Nephron progenitor cell (in vitro differentiated cells): Measurements from ENCODE around the gene L3HYPDH.

Source experiments
- DNase-seq: peaks from one replicate; pipeline ENCODE4 v3.0.0; 2021
- H3K27ac Mint-ChIP-seq: 2 replicates; pipeline ENCODE4 v1.8.0; 2021; ENCODE audit warnings: mild to moderate bottlenecking, moderate library complexity, mixed read lengths
- H3K27me3 Mint-ChIP-seq: 2 replicates; pipeline ENCODE4 v1.8.0; 2021; ENCODE audit warnings: mild to moderate bottlenecking, low read depth, mixed read lengths; ENCODE audit not compliant: poor library complexity
- H3K36me3 Mint-ChIP-seq: 2 replicates; pipeline ENCODE4 v1.8.0; 2021; ENCODE audit warnings: low read depth, mixed read lengths
- H3K4me1 Mint-ChIP-seq: 2 replicates; pipeline ENCODE4 v1.8.0; 2021; ENCODE audit warnings: mixed read lengths
- H3K4me3 Mint-ChIP-seq: 2 replicates; pipeline ENCODE4 v1.8.0; 2021; ENCODE audit warnings: mild to moderate bottlenecking, moderate library complexity, mixed read lengths
- H3K9me3 Mint-ChIP-seq: 2 replicates; pipeline ENCODE4 v1.8.0; 2021; ENCODE audit warnings: mild to moderate bottlenecking, moderate library complexity, mixed read lengths
- TF ChIP-seq, protein P1 (sequence below): fragments of 200-600 bp; sonication (generic); IDR thresholded peaks from 2 replicates; pipeline ENCODE4 v1.5.0; 2021; ENCODE audit warnings: antibody characterized with exemption

L3HYPDH gene

GRCh38 chr14:59461891-59462290, 22.3 kb downstream of the L3HYPDH start:
- no peaks in the 10 kb centered on the region for H3K4me1 Mint-ChIP-seq
- H3K27me3 Mint-ChIP-seq: peaks cover 23% of the 10 kb centered on the region
- H3K36me3 Mint-ChIP-seq: peaks cover 51% of the 10 kb centered on the region
- no peak overlapping the region for H3K27ac Mint-ChIP-seq
- H3K4me3 Mint-ChIP-seq: no peak overlapping the region
- H3K9me3 Mint-ChIP-seq: peaks cover 14% of the 10 kb centered on the region
- DNase-seq: no peak
- TF ChIP-seq, protein P1, sequence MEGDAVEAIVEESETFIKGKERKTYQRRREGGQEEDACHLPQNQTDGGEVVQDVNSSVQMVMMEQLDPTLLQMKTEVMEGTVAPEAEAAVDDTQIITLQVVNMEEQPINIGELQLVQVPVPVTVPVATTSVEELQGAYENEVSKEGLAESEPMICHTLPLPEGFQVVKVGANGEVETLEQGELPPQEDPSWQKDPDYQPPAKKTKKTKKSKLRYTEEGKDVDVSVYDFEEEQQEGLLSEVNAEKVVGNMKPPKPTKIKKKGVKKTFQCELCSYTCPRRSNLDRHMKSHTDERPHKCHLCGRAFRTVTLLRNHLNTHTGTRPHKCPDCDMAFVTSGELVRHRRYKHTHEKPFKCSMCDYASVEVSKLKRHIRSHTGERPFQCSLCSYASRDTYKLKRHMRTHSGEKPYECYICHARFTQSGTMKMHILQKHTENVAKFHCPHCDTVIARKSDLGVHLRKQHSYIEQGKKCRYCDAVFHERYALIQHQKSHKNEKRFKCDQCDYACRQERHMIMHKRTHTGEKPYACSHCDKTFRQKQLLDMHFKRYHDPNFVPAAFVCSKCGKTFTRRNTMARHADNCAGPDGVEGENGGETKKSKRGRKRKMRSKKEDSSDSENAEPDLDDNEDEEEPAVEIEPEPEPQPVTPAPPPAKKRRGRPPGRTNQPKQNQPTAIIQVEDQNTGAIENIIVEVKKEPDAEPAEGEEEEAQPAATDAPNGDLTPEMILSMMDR: no peak

- H3K27ac Mint-ChIP-seq: no peak overlapping the region
- H3K4me1 Mint-ChIP-seq: no peaks in the 10 kb centered on the region
- DNase-seq: no peak
- H3K9me3 Mint-ChIP-seq: peaks cover 18% of the 10 kb centered on the region
- TF ChIP-seq, protein P1: no peak
- peaks cover 19% of the 10 kb centered on the region for H3K27me3 Mint-ChIP-seq
- peaks cover 66% of the 10 kb centered on the region for H3K36me3 Mint-ChIP-seq
- no peak overlapping the region for H3K4me3 Mint-ChIP-seq
These were observed 23.8 kb downstream of the L3HYPDH start for GRCh38 chr14:59460378-59460777.

DNA sequence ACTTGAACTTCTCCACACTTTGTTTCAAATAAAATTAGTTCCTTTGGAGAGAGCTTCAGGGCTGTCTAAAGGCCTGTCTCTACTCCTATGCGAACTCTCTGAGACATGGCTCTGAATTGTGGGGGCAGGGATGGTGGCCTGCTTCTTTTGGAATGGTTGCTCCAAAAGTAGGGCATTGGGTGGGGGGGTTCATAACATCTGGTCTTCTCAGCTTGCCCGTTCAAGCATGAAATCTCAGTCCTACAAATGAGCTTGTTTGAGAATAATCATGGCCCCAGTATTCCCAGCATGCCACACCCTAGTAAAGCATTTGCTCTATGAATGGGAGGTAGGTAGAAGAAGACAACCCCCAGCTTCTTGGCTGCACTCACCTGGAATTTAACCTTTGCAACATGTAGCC, 25.7 kb downstream of the L3HYPDH start:
- Mint-ChIP-seq H3K27ac (no peak overlapping the region), H3K4me3 (no peak overlapping the region), H3K36me3 (peaks cover 66% of the 10 kb centered on the region), H3K27me3 (peaks cover 12% of the 10 kb centered on the region), H3K4me1 (no peaks in the 10 kb centered on the region), H3K9me3 (peaks cover 18% of the 10 kb centered on the region)
- no peak for DNase-seq
- TF ChIP-seq, protein P1: no peak

GRCh38 chr14:59455411-59455810, 28.8 kb downstream of the L3HYPDH start:
- Mint-ChIP-seq H3K4me1 (no peaks in the 10 kb centered on the region), H3K36me3 (peaks cover 60% of the 10 kb centered on the region), H3K9me3 (peaks cover 18% of the 10 kb centered on the region), H3K27me3 (no peaks in the 10 kb centered on the region), H3K4me3 (no peak overlapping the region), H3K27ac (no peak overlapping the region)
- no peak for DNase-seq
- TF ChIP-seq, protein P1: no peak

DNA sequence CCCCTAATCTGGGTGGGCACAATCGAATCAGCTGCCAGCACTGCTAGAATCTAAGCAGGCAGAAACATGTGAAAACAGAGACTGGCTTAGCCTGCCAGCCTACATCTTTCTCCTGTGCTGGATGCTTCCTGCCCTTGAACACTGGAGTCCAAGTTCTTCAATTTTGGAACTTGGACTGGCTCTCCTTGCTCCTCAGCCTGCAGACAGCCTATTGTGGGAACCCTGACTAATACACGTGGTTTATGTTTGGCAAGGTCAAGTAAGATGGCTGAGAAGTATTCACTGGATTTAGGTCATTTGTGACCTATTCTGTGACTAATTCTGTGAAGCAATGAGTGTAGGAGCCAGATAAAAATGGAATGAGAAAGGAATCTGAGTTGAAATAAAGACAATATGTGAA, 30.1 kb downstream of the L3HYPDH start:
- TF ChIP-seq, protein P1: no peak
- Mint-ChIP-seq H3K9me3 (peaks cover 18% of the 10 kb centered on the region), H3K4me1 (no peaks in the 10 kb centered on the region), H3K27ac (no peak overlapping the region), H3K36me3 (peaks cover 49% of the 10 kb centered on the region), H3K4me3 (no peak overlapping the region), H3K27me3 (no peaks in the 10 kb centered on the region)
- DNase-seq: no peak

DNA sequence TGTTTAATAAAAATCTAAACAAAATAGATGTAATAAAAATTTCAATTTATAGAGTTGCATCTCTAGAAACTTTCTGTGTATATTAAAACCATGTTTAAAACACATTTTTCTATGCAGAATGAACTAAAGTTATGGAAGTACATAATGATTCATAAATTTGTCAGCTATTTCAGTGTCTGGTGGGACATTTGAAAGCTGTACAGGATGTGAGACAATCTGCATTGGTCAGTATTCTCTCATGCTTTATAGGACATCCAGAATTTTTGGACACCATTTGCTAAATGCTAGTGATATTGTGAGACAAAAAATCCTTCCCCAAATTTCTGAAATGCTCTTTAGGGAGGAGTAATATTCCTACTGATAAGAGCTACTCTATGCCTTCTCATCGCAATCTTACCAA, 32.4 kb downstream of the L3HYPDH start:
- peaks cover 31% of the 10 kb centered on the region for H3K36me3 Mint-ChIP-seq
- no peak overlapping the region for H3K4me3 Mint-ChIP-seq
- peaks cover 3% of the 10 kb centered on the region for H3K9me3 Mint-ChIP-seq
- H3K27me3 Mint-ChIP-seq: no peaks in the 10 kb centered on the region
- DNase-seq: no peak
- H3K4me1 Mint-ChIP-seq: peaks cover 13% of the 10 kb centered on the region
- no peak overlapping the region for H3K27ac Mint-ChIP-seq
- TF ChIP-seq, protein P1: no peak
